H9 (cell line): Measurements from ENCODE around the gene FEM1B. TPM values are rescaled to one million over a fixed set of nuclear protein-coding genes. Genes with fewer than 3 reads are reported as not detected.

Experiments
- DNase-seq: peaks from one replicate; pipeline ENCODE4 v3.0.0-alpha.2; 2017
- H2AFZ ChIP-seq: one replicate; pipeline ENCODE4 v1.6.1; 2013; ENCODE audit warnings: mild to moderate bottlenecking, low read length, control low read depth, moderate library complexity
- H2AK5ac ChIP-seq: 2 replicates; pipeline ENCODE4 v1.6.1; 2013; ENCODE audit warnings: low read length, control low read depth, mixed read lengths; ENCODE audit not compliant: insufficient read length
- H2BK120ac ChIP-seq: one replicate; pipeline ENCODE4 v1.6.1; 2013; ENCODE audit warnings: low read depth, mild to moderate bottlenecking, low read length, control low read depth, inconsistent platforms; ENCODE audit not compliant: poor library complexity, severe bottlenecking
- H2BK12ac ChIP-seq: 2 replicates; pipeline ENCODE4 v1.6.1; 2013; ENCODE audit warnings: low read length, control low read depth, mixed read lengths, low read depth; ENCODE audit not compliant: insufficient read length
- H2BK15ac ChIP-seq: 2 replicates; pipeline ENCODE4 v1.6.1; 2013; ENCODE audit warnings: low read depth, low read length, control low read depth
- H2BK20ac ChIP-seq: one replicate; pipeline ENCODE4 v1.6.1; 2013; ENCODE audit warnings: low read depth, mild to moderate bottlenecking, low read length, control low read depth, inconsistent platforms; ENCODE audit not compliant: poor library complexity, severe bottlenecking
- H2BK5ac ChIP-seq: 2 replicates; pipeline ENCODE4 v1.6.1; 2013; ENCODE audit warnings: low read length, control low read depth, mixed read lengths; ENCODE audit not compliant: insufficient read length
- H3K14ac ChIP-seq: 2 replicates; pipeline ENCODE4 v1.6.1; 2013; ENCODE audit warnings: low read length, control low read depth; ENCODE audit not compliant: insufficient read depth
- H3K18ac ChIP-seq: 2 replicates; pipeline ENCODE4 v1.6.1; 2013; ENCODE audit warnings: low read depth, mild to moderate bottlenecking, mixed read lengths, low read length, control low read depth; ENCODE audit not compliant: insufficient read length
- H3K23ac ChIP-seq: 2 replicates; pipeline ENCODE4 v1.6.1; 2013; ENCODE audit warnings: low read length, control low read depth, mixed read lengths, low read depth; ENCODE audit not compliant: insufficient read length
- H3K23me2 ChIP-seq: 2 replicates; pipeline ENCODE4 v1.6.1; 2013; ENCODE audit warnings: low read depth, mild to moderate bottlenecking, mixed read lengths, low read length, control low read depth; ENCODE audit not compliant: insufficient read length, poor library complexity, severe bottlenecking
- H3K27ac ChIP-seq: 2 replicates; pipeline ENCODE4 v1.5.1; 2013; ENCODE audit warnings: low read length, control low read depth, mixed read lengths, low read depth; ENCODE audit not compliant: insufficient read length
- H3K27me3 ChIP-seq: 2 replicates; pipeline ENCODE4 v1.6.1; 2013; ENCODE audit warnings: low read length, control low read depth, inconsistent platforms; ENCODE audit not compliant: insufficient read depth
- H3K4ac ChIP-seq: 2 replicates; pipeline ENCODE4 v1.6.1; 2013; ENCODE audit warnings: low read depth, mild to moderate bottlenecking, control low read depth, inconsistent platforms, low read length, moderate library complexity
- H3K4me1 ChIP-seq: 2 replicates; pipeline ENCODE4 v1.6.1; 2013; ENCODE audit warnings: low read length, control low read depth, inconsistent platforms; ENCODE audit not compliant: insufficient read depth
- H3K4me2 ChIP-seq: 2 replicates; pipeline ENCODE4 v1.6.1; 2013; ENCODE audit warnings: low read length, control low read depth, mixed read lengths; ENCODE audit not compliant: insufficient read length, insufficient read depth
- H3K56ac ChIP-seq: 2 replicates; pipeline ENCODE4 v1.6.1; 2013; ENCODE audit warnings: low read depth, mild to moderate bottlenecking, mixed read lengths, low read length, control low read depth; ENCODE audit not compliant: insufficient read length
- H3K79me1 ChIP-seq: 2 replicates; pipeline ENCODE4 v1.6.1; 2013; ENCODE audit warnings: low read depth, mild to moderate bottlenecking, moderate library complexity, low read length, control low read depth, inconsistent platforms; ENCODE audit not compliant: insufficient read depth, poor library complexity, severe bottlenecking
- H3K79me2 ChIP-seq: 2 replicates; pipeline ENCODE4 v1.6.1; 2013; ENCODE audit warnings: low read length, control low read depth, inconsistent platforms; ENCODE audit not compliant: insufficient read depth
- H3K9ac ChIP-seq: 2 replicates; pipeline ENCODE4 v1.6.1; 2013; ENCODE audit warnings: low read length, control low read depth, mixed read lengths; ENCODE audit not compliant: insufficient read length; ENCODE audit errors: extremely low read depth
- H3K9me3 ChIP-seq: one replicate; pipeline ENCODE4 v1.6.1; 2013; ENCODE audit warnings: low read depth, low read length, inconsistent platforms; ENCODE audit not compliant: control insufficient read depth
- H3T11ph ChIP-seq: one replicate; pipeline ENCODE4 v1.6.1; 2013; ENCODE audit warnings: mild to moderate bottlenecking, low read length, control low read depth, inconsistent platforms
- H4K20me1 ChIP-seq: one replicate; pipeline ENCODE4 v1.6.1; 2013; ENCODE audit not compliant: control insufficient read depth, insufficient read length, insufficient read depth
- H4K5ac ChIP-seq: 2 replicates; pipeline ENCODE4 v1.6.1; 2013; ENCODE audit warnings: low read depth, mild to moderate bottlenecking, mixed read lengths, low read length, control low read depth; ENCODE audit not compliant: insufficient read length
- H4K8ac ChIP-seq: replicated peaks from 2 replicates; pipeline ENCODE4 v1.6.1; 2013; ENCODE audit warnings: low read length, control low read depth, mixed read lengths, low read depth; ENCODE audit not compliant: insufficient read length
- H4K91ac ChIP-seq: 2 replicates; pipeline ENCODE4 v1.6.1; 2013; ENCODE audit warnings: low read depth, mild to moderate bottlenecking, moderate library complexity, mixed read lengths, low read length, control low read depth; ENCODE audit not compliant: insufficient read length
- H3K27ac Mint-ChIP-seq, 3 experiments: 2 replicates in 2 of 3; 3 replicates in 1 of 3; pipeline ENCODE4 v1.8.0; 2020 to 2021; ENCODE audit warnings: mixed read lengths in 3 of 3, mild to moderate bottlenecking in 1 of 3, moderate library complexity in 1 of 3
- H3K27me3 Mint-ChIP-seq: 2 replicates; pipeline ENCODE4 v1.8.0; 2021; ENCODE audit warnings: low read depth, mild to moderate bottlenecking, moderate library complexity, mixed read lengths
- H3K36me3 Mint-ChIP-seq, 3 experiments: 2 replicates in 2 of 3; 3 replicates in 1 of 3; pipeline ENCODE4 v1.8.0; 2020 to 2021; ENCODE audit warnings: low read depth in 3 of 3, mixed read lengths in 3 of 3; ENCODE audit not compliant: insufficient read depth in 1 of 3
- H3K4me1 Mint-ChIP-seq, 2 experiments: 2 replicates each; pipeline ENCODE4 v1.8.0; 2020; ENCODE audit warnings: mixed read lengths in 2 of 2
- H3K4me3 Mint-ChIP-seq, 2 experiments: 2 replicates in 1 of 2; 3 replicates in 1 of 2; pipeline ENCODE4 v1.8.0; 2020 to 2021; ENCODE audit warnings: mild to moderate bottlenecking in 2 of 2, mixed read lengths in 2 of 2, moderate library complexity in 1 of 2
- H3K9me3 Mint-ChIP-seq, 2 experiments: 2 replicates in 1 of 2; 3 replicates in 1 of 2; pipeline ENCODE4 v1.8.0; 2020; ENCODE audit warnings: mild to moderate bottlenecking in 2 of 2, mixed read lengths in 2 of 2, moderate library complexity in 1 of 2
- WGBS: extraction: QIAGEN DNeasy Blood & Tissue Kit; methylation state at CpG from one replicate; pipeline ENCODE4 v1.1.7; 2013; ENCODE audit warnings: missing lambda C conversion rate, low lambda C conversion rate, mixed read lengths; ENCODE audit not compliant: insufficient read length; ENCODE audit errors: extremely low coverage; 5-methylcytosine and 5-hydroxymethylcytosine counted together
- total RNA-seq: library from RNA; stranded (reverse); gene quantifications from 2 replicates; pipeline ENCODE4 v1.2.1, GENCODE V29; 2021
- TF ChIP-seq, protein P1 (sequence below): fragments of 200-600 bp; sonication (generic); conservative IDR thresholded peaks from 3 replicates; pipeline ENCODE4 v1.8.0; 2021; ENCODE audit warnings: antibody characterized with exemption, mild to moderate bottlenecking

Gene FEM1B
- total RNA-seq, 1 experiment from 2014 or later = 77.9 TPM

DNA sequence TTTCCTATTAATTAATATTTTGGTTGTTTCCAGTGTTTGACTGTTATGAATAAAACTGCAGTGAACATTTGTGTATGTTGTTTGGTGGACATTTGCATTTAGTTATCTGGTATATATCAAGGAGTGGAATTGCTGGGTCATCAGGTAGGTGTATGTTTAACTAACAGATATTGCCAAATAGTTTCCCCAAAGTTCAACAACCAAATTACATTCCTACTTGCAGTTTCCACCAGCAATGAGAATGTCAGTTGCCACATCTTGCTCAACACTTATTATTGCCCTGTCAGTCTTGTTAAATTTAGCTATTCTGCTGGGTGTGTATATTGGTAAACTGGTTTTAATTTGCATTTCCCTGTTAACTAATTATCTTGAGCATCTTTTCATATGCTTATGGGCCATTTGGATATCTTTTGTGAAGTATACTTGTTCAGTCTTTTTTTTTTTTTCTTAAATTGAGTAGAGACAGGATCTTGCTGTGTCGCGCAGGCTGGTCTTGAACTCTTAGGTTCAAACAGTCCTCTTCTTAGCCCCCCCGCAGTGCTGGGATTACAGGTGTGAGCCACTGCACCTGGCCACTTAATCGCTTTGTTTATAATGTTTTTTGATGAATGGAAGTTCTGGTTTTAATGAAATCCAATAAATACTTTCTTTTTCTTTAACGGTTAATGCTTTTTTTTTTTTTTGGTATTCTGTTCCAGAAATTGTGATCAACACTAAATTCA, 7.9 kb downstream of the FEM1B start:
- peaks cover 64 to 66% of the 10 kb centered on the region in 2 experiments for H3K4me1 Mint-ChIP-seq
- no peak overlapping the region for H2BK5ac ChIP-seq
- H2AFZ ChIP-seq = no peak overlapping the region
- H4K91ac ChIP-seq = no peak overlapping the region
- H2AK5ac ChIP-seq = no peak overlapping the region
- no peak overlapping the region for H2BK120ac ChIP-seq
- H3K18ac ChIP-seq = no peak overlapping the region
- H3K4me2 ChIP-seq = no peak overlapping the region
- H3K9me3 Mint-ChIP-seq = peaks cover 7 to 13% of the 10 kb centered on the region in 2 experiments
- H4K20me1 ChIP-seq = no peaks in the 10 kb centered on the region
- H4K8ac ChIP-seq = no peak overlapping the region
- TF ChIP-seq, protein P1, sequence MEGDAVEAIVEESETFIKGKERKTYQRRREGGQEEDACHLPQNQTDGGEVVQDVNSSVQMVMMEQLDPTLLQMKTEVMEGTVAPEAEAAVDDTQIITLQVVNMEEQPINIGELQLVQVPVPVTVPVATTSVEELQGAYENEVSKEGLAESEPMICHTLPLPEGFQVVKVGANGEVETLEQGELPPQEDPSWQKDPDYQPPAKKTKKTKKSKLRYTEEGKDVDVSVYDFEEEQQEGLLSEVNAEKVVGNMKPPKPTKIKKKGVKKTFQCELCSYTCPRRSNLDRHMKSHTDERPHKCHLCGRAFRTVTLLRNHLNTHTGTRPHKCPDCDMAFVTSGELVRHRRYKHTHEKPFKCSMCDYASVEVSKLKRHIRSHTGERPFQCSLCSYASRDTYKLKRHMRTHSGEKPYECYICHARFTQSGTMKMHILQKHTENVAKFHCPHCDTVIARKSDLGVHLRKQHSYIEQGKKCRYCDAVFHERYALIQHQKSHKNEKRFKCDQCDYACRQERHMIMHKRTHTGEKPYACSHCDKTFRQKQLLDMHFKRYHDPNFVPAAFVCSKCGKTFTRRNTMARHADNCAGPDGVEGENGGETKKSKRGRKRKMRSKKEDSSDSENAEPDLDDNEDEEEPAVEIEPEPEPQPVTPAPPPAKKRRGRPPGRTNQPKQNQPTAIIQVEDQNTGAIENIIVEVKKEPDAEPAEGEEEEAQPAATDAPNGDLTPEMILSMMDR = no peak
- H3K27ac Mint-ChIP-seq = 0 out of 7 replicates have a peak overlapping the region, but pooled peaks of 1 of the 3 experiments have one; percentile 7
- H3K9me3 ChIP-seq = no peaks in the 10 kb centered on the region
- H3K4me1 ChIP-seq = peaks cover 4% of the 10 kb centered on the region
- H2BK12ac ChIP-seq = no peak overlapping the region
- peaks cover 35% of the 10 kb centered on the region for H3K79me2 ChIP-seq
- no peak overlapping the region for H3K27ac ChIP-seq
- H3K27me3 ChIP-seq = no peaks in the 10 kb centered on the region
- no peak overlapping the region for H4K5ac ChIP-seq
- no peak overlapping the region for H3K9ac ChIP-seq
- H2BK15ac ChIP-seq = no peak overlapping the region
- WGBS = no CpG with 5 or more reads among the region's 5 CpGs
- H3K56ac ChIP-seq = no peak overlapping the region
- H3K4me3 Mint-ChIP-seq = no peak overlapping the region
- H3K23me2 ChIP-seq = no peaks in the 10 kb centered on the region
- DNase-seq = no peak
- H3T11ph ChIP-seq = no peak overlapping the region
- no peaks in the 10 kb centered on the region for H3K79me1 ChIP-seq
- H3K27me3 Mint-ChIP-seq = no peaks in the 10 kb centered on the region
- no peak overlapping the region for H2BK20ac ChIP-seq
- no peak overlapping the region for H3K14ac ChIP-seq
- H3K4ac ChIP-seq = no peak overlapping the region
- no peak overlapping the region for H3K23ac ChIP-seq
- H3K36me3 Mint-ChIP-seq = peaks cover 33 to 54% (median 33%) of the 10 kb centered on the region in 3 experiments
